Natural killer cell (primary cell): ENCODE results near the gene DUS1L. TPM values are rescaled to one million over a fixed set of nuclear protein-coding genes. Genes with fewer than 3 reads are reported as not detected.

Experiments used
- ATAC-seq, 3 donors: fragments of 150-1000 bp in 2 of 3; fragments of 200-7000 bp in 1 of 3; cut with Tn5 transposase; 1 replicate in 1 of 3; 2 replicates in 2 of 3; pipeline ENCODE4 v1.10.0; 2021; ENCODE audit warnings: mild to moderate bottlenecking in 2 of 3, moderate library complexity in 2 of 3
- DNase-seq, 2 donors: peaks; one replicate each; pipeline versions ENCODE4 v3.0.0 to v3.0.0-alpha.2; 2013 to 2021; ENCODE audit warnings: mixed read lengths in 1 of 2
- H3K27ac ChIP-seq: one replicate; pipeline ENCODE4 v1.5.1; 2013; ENCODE audit warnings: mild to moderate bottlenecking, low read length
- H3K27me3 ChIP-seq: one replicate; pipeline ENCODE4 v1.6.1; 2013; ENCODE audit warnings: low read length; ENCODE audit not compliant: control insufficient read depth, insufficient read depth
- H3K36me3 ChIP-seq: one replicate; pipeline ENCODE4 v1.6.1; 2013; ENCODE audit warnings: low read length; ENCODE audit not compliant: control insufficient read depth, insufficient read depth
- H3K4me1 ChIP-seq: one replicate; pipeline ENCODE4 v1.6.1; 2013; ENCODE audit warnings: low read length; ENCODE audit not compliant: control insufficient read depth, insufficient read depth
- H3K4me3 ChIP-seq: one replicate; pipeline ENCODE4 v1.5.1; 2013; ENCODE audit warnings: low read length
- H3K9me3 ChIP-seq: one replicate; pipeline ENCODE4 v1.6.1; 2013; ENCODE audit warnings: low read length; ENCODE audit not compliant: control insufficient read depth, insufficient read depth
- H3K27ac Mint-ChIP-seq, 2 donors: one replicate each; pipeline ENCODE4 v1.8.0; 2022; ENCODE audit warnings: mild to moderate bottlenecking in 2 of 2, mixed read lengths in 2 of 2, moderate library complexity in 1 of 2
- H3K27me3 Mint-ChIP-seq, 2 donors: one replicate each; pipeline ENCODE4 v1.8.0; 2022; ENCODE audit warnings: low read depth in 2 of 2, mixed read lengths in 2 of 2
- H3K36me3 Mint-ChIP-seq: one replicate; pipeline ENCODE4 v1.8.0; 2022; ENCODE audit warnings: mixed read lengths
- H3K4me1 Mint-ChIP-seq, 2 donors: one replicate each; pipeline ENCODE4 v1.8.0; 2022; ENCODE audit warnings: mixed read lengths in 2 of 2
- H3K4me3 Mint-ChIP-seq: one replicate; pipeline ENCODE4 v1.8.0; 2022; ENCODE audit warnings: mild to moderate bottlenecking, moderate library complexity, mixed read lengths
- H3K9me3 Mint-ChIP-seq, 2 donors: one replicate each; pipeline ENCODE4 v1.8.0; 2022; ENCODE audit warnings: mixed read lengths in 2 of 2
- CTCF ChIP-seq: fragments of 200-600 bp; IDR thresholded peaks from one replicate; pipeline ENCODE4 v1.8.0; 2022; ENCODE audit warnings: antibody characterized with exemption
- WGBS: methylation state at CpG from one replicate; pipeline ENCODE4 v1.1.7; 2013; ENCODE audit warnings: missing lambda C conversion rate; ENCODE audit not compliant: insufficient coverage; 5-methylcytosine and 5-hydroxymethylcytosine counted together
- intact Hi-C: fragments of 100-400 bp; cut with micrococcal nuclease; formaldehyde crosslinking; loops from one replicate; pipeline ENCODE4 v1.14.2; 2022
- total RNA-seq, 4 donors: library from RNA; stranded (reverse); fragments of 120-200 nt in 1 of 4; gene quantifications; one replicate each; pipeline versions ENCODE4 v1.2.3 to v1.2.4, GENCODE V29; 2013 to 2022

The DUS1L gene
- total RNA-seq, 3 donors from 2014 or later (not counting 1 experiment from before 2014, with no cell fraction given): 122 to 144 (median 136) TPM

GRCh38 chr17:82076785-82077591 lies 11.4 kb upstream of the DUS1L start:
- no peaks in the 10 kb centered on the region for H3K9me3 ChIP-seq
- ATAC-seq (peak in 1 of 3 donors; percentile 11), DNase-seq (no peak)
- no peaks in the 10 kb centered on the region for H3K4me1 ChIP-seq
- Mint-ChIP-seq H3K9me3 (no peaks in the 10 kb centered on the region), H3K27ac (no peak overlapping the region), H3K27me3 (no peaks in the 10 kb centered on the region), H3K36me3 (no peaks in the 10 kb centered on the region), H3K4me1 (no peaks in the 10 kb centered on the region), H3K4me3 (no peak overlapping the region)
- no peak overlapping the region for H3K27ac ChIP-seq
- 93% methylated on average over 21 of the region's 21 CpGs for WGBS
- TF ChIP-seq CTCF: no peak
- H3K27me3 ChIP-seq: no peaks in the 10 kb centered on the region
- no peak overlapping the region for H3K4me3 ChIP-seq
- peaks cover 14% of the 10 kb centered on the region for H3K36me3 ChIP-seq
- intact Hi-C loops: no loop called here

GRCh38 chr17:82076018-82076784 lies 10.6 kb upstream of the DUS1L start:
- no peaks in the 10 kb centered on the region for H3K9me3 ChIP-seq
- no peaks in the 10 kb centered on the region for H3K27me3 ChIP-seq
- Mint-ChIP-seq H3K9me3 (no peaks in the 10 kb centered on the region), H3K27me3 (no peaks in the 10 kb centered on the region), H3K36me3 (no peaks in the 10 kb centered on the region), H3K4me3 (no peak overlapping the region), H3K4me1 (no peaks in the 10 kb centered on the region), H3K27ac (no peak overlapping the region)
- H3K4me3 ChIP-seq: no peak overlapping the region
- DNase-seq (no peak), ATAC-seq (no peak)
- intact Hi-C loops: no loop called here
- peaks cover 13% of the 10 kb centered on the region for H3K36me3 ChIP-seq
- no peak overlapping the region for H3K27ac ChIP-seq
- no peak for TF ChIP-seq CTCF
- 87% methylated on average over 25 of the region's 25 CpGs for WGBS
- no peaks in the 10 kb centered on the region for H3K4me1 ChIP-seq

- no peaks in the 10 kb centered on the region for H3K36me3 ChIP-seq
- H3K27ac ChIP-seq: no peak overlapping the region
- no peak for TF ChIP-seq CTCF
- DNase-seq (no peak), ATAC-seq (no peak)
- WGBS: 93% methylated on average over 7 of the region's 9 CpGs
- no peaks in the 10 kb centered on the region for H3K4me1 ChIP-seq
- Mint-ChIP-seq H3K4me3 (no peak overlapping the region), H3K4me1 (no peaks in the 10 kb centered on the region), H3K27ac (no peak overlapping the region), H3K36me3 (no peaks in the 10 kb centered on the region), H3K9me3 (no peaks in the 10 kb centered on the region), H3K27me3 (no peaks in the 10 kb centered on the region)
- H3K9me3 ChIP-seq: no peaks in the 10 kb centered on the region
- intact Hi-C loops: no loop called here
- H3K27me3 ChIP-seq: no peaks in the 10 kb centered on the region
- H3K4me3 ChIP-seq: no peak overlapping the region
Observed at GRCh38 chr17:82073446-82073845, 7.8 kb upstream of the DUS1L start.
